ENCODE results near the gene ADAMTS14. TPM values are rescaled to one million over a fixed set of nuclear protein-coding genes. Genes with fewer than 3 reads are reported as not detected.

Gene ADAMTS14
- total RNA-seq, 2 experiments from 2014 or later, result not detected

GRCh38 chr10:70779088-70779487 lies 106.8 kb downstream of the ADAMTS14 start:
- Histone ChIP-seq H3K4me1 (ENCODE audit: insufficient read depth, low read length) (no peaks in the 10 kb centered on the region), H3K4me3 (ENCODE audit: low read length) (no peak overlapping the region), H3K36me3 (ENCODE audit: insufficient read depth, low read length) (no peaks in the 10 kb centered on the region), H3K9me3 (ENCODE audit: control insufficient read depth in 1 of 2, insufficient read depth in 1 of 2, low read length in 2 of 2) (no peaks in the 10 kb centered on the region), H3K27me3 (ENCODE audit: control insufficient read depth in 1 of 2, insufficient read depth in 2 of 2, low read length in 2 of 2) (peaks cover 0 to 4% of the 10 kb centered on the region in 2 experiments), H3K27ac (ENCODE audit: low read depth in 1 of 2, low read length in 2 of 2) (no peak overlapping the region)
- H3K9me3 Mint-ChIP-seq, result no peaks in the 10 kb centered on the region
- DNase-seq (no peak), ATAC-seq (ENCODE audit: poor library complexity) (no peak)
- POLR2A ChIA-PET, result no interaction called here
- TF ChIP-seq CTCF (IDR thresholded peaks at IDR 0.05), result no peak
- H3K4me1 Mint-ChIP-seq (ENCODE audit: low read depth), result no peaks in the 10 kb centered on the region
- no peak overlapping the region for H3K4me3 Mint-ChIP-seq
- CTCF ChIA-PET, result no interaction called here
- no peaks in the 10 kb centered on the region for H3K36me3 Mint-ChIP-seq (ENCODE audit: low read depth)
- no peak overlapping the region for H3K27ac Mint-ChIP-seq
- H3K27me3 Mint-ChIP-seq, result no peaks in the 10 kb centered on the region
- intact Hi-C loops (cut with DNase I, micrococcal nuclease), result no loop called here

- intact Hi-C loops (cut with DNase I, micrococcal nuclease), result no loop called here
- Histone ChIP-seq H3K9me3 (ENCODE audit: control insufficient read depth in 1 of 2, insufficient read depth in 1 of 2, low read length in 2 of 2) (no peaks in the 10 kb centered on the region), H3K36me3 (ENCODE audit: insufficient read depth, low read length) (no peaks in the 10 kb centered on the region), H3K4me3 (ENCODE audit: low read length) (no peak overlapping the region), H3K27ac (ENCODE audit: low read depth in 1 of 2, low read length in 2 of 2) (no peak overlapping the region), H3K4me1 (ENCODE audit: insufficient read depth, low read length) (no peaks in the 10 kb centered on the region), H3K27me3 (ENCODE audit: control insufficient read depth in 1 of 2, insufficient read depth in 2 of 2, low read length in 2 of 2) (peaks cover 0 to 4% of the 10 kb centered on the region in 2 experiments)
- Mint-ChIP-seq H3K9me3 (no peaks in the 10 kb centered on the region), H3K4me3 (no peak overlapping the region), H3K36me3 (ENCODE audit: low read depth) (no peaks in the 10 kb centered on the region), H3K27ac (no peak overlapping the region), H3K27me3 (no peaks in the 10 kb centered on the region), H3K4me1 (ENCODE audit: low read depth) (no peaks in the 10 kb centered on the region)
- ChIA-PET CTCF (no interaction called here), POLR2A (no interaction called here)
- no peak for ATAC-seq (ENCODE audit: poor library complexity)
- TF ChIP-seq CTCF (IDR thresholded peaks at IDR 0.05), result no peak
- peak in 2 of 14 experiments; percentile 34 to 44 for DNase-seq
Observed at GRCh38 chr10:70779511-70780369, 107.4 kb downstream of the ADAMTS14 start.

GRCh38 chr10:70780370-70780760 lies 108.1 kb downstream of the ADAMTS14 start:
- intact Hi-C loops (cut with DNase I, micrococcal nuclease), result no loop called here
- POLR2A ChIA-PET, result no interaction called here
- TF ChIP-seq CTCF (IDR thresholded peaks at IDR 0.05), result no peak

More at GRCh38 chr10:70780370-70780760, 108.1 kb downstream of the ADAMTS14 start:
- Histone ChIP-seq H3K4me3 (ENCODE audit: low read length) (no peak overlapping the region), H3K9me3 (ENCODE audit: control insufficient read depth in 1 of 2, insufficient read depth in 1 of 2, low read length in 2 of 2) (no peaks in the 10 kb centered on the region), H3K27me3 (ENCODE audit: control insufficient read depth in 1 of 2, insufficient read depth in 2 of 2, low read length in 2 of 2) (peaks cover 0 to 5% of the 10 kb centered on the region in 2 experiments), H3K4me1 (ENCODE audit: insufficient read depth, low read length) (peaks cover 4% of the 10 kb centered on the region), H3K36me3 (ENCODE audit: insufficient read depth, low read length) (no peaks in the 10 kb centered on the region), H3K27ac (ENCODE audit: low read depth in 1 of 2, low read length in 2 of 2) (no peak overlapping the region)
- CTCF ChIA-PET, result no interaction called here
- no peak for ATAC-seq (ENCODE audit: poor library complexity)
- no peak overlapping the region for H3K27ac Mint-ChIP-seq
- H3K36me3 Mint-ChIP-seq (ENCODE audit: low read depth), result no peaks in the 10 kb centered on the region
- DNase-seq, result no peak
- no peak overlapping the region for H3K4me3 Mint-ChIP-seq
- H3K9me3 Mint-ChIP-seq, result no peaks in the 10 kb centered on the region
- H3K27me3 Mint-ChIP-seq, result no peaks in the 10 kb centered on the region
- no peaks in the 10 kb centered on the region for H3K4me1 Mint-ChIP-seq (ENCODE audit: low read depth)
